Esophagus squamous epithelium (tissue), 5 donors: ENCODE results near the gene RSPO4. TPM values are rescaled to one million over a fixed set of nuclear protein-coding genes. Genes with fewer than 3 reads are reported as not detected.
A peak's percentile ranks its signal among the peaks of the same experiment; 100 is the strongest.

ENCODE experiments used
- DNase-seq: peaks from one replicate; lab custom pipeline; 2025; lab: John Stamatoyannopoulos, UW
- H3K27ac ChIP-seq, 4 donors: fragments of 200-600 bp; sonication (generic); one replicate each; pipeline ENCODE4 v1.5.1; 2016 to 2019; ENCODE audit warnings: mild to moderate bottlenecking in 1 of 4
- H3K27me3 ChIP-seq, 4 donors: fragments of 200-600 bp; sonication (generic); 1 replicate in 3 of 4; 2 replicates in 1 of 4; pipeline versions ENCODE4 v1.5.1 to v1.6.0; 2017 to 2021; ENCODE audit warnings: antibody characterized with exemption in 1 of 4
- H3K36me3 ChIP-seq, 3 donors: fragments of 200-600 bp; sonication (generic); one replicate each; pipeline ENCODE4 v1.5.1; 2016 to 2019
- H3K4me1 ChIP-seq, 3 donors: fragments of 200-600 bp; sonication (generic); one replicate each; pipeline ENCODE4 v1.5.1; 2017 to 2019
- H3K4me3 ChIP-seq, 4 donors: fragments of 200-600 bp; sonication (generic); 1 replicate in 3 of 4; 2 replicates in 1 of 4; pipeline ENCODE4 v1.5.1; 2016 to 2019; ENCODE audit warnings: mild to moderate bottlenecking in 2 of 4, moderate library complexity in 1 of 4
- H3K9me3 ChIP-seq, 3 donors: fragments of 200-600 bp; sonication (generic); one replicate each; pipeline ENCODE4 v1.5.1; 2016 to 2019
- CTCF ChIP-seq, 6 experiments: fragments of 450-650 bp in 4 of 6; fragments of 200-600 bp in 2 of 6; sonication (generic) in 2 of 6; IDR thresholded peaks; one replicate each; pipeline ENCODE4 v1.5.1; 2016 to 2019; ENCODE audit warnings: antibody characterized with exemption in 6 of 6, mild to moderate bottlenecking in 4 of 6, moderate library complexity in 4 of 6
- POLR2A ChIP-seq, 4 donors: fragments of 450-650 bp; IDR thresholded peaks; one replicate each; pipeline ENCODE4 v1.6.1; 2017; ENCODE audit warnings: antibody characterized with exemption in 4 of 4, mild to moderate bottlenecking in 4 of 4, moderate library complexity in 3 of 4
- WGBS, 2 donors: methylation state at CpG; one replicate each; pipeline ENCODE4 v1.1.5; 2018; 5-methylcytosine and 5-hydroxymethylcytosine counted together
- intact Hi-C: fragments of 100-400 bp; cut with DNase I; formaldehyde crosslinking; loops from one replicate; pipeline ENCODE4 v1.15.0; 2022
- total RNA-seq, 4 donors: library from RNA; depleted of rRNA; stranded (reverse); fragments of >200 nt; gene quantifications; one replicate each; pipeline ENCODE4 v1.1.0, GENCODE V29; 2016
- donor health status: DM: yes; HTN: yes; CAD: no.

Gene RSPO4
- total RNA-seq, 4 donors from 2014 or later, result 0.18 to 0.23 (median 0.19) TPM; not detected in 1

GRCh38 chr20:1005452-1006027, 3.4 kb upstream of the RSPO4 start:
- Histone ChIP-seq H3K4me3 (no peak overlapping the region), H3K9me3 (no peaks in the 10 kb centered on the region), H3K4me1 (peaks cover 0 to 15% (median 0%) of the 10 kb centered on the region in 3 donors), H3K36me3 (no peaks in the 10 kb centered on the region), H3K27ac (no peak overlapping the region), H3K27me3 (peaks cover 0 to 53% (median 3%) of the 10 kb centered on the region in 4 donors)
- no peak for DNase-seq
- intact Hi-C loops, result no loop called here
- 0 to 80% methylated on average over 2 to 3 of the region's 5 CpGs for WGBS, 2 donors
- no peak for TF ChIP-seq POLR2A (IDR thresholded peaks at IDR 0.05)
- no peak for TF ChIP-seq CTCF (IDR thresholded peaks at IDR 0.05)

GRCh38 chr20:1003920-1004697, 2.0 kb upstream of the RSPO4 start:
- Histone ChIP-seq H3K27me3 (peaks cover 0 to 67% (median 3%) of the 10 kb centered on the region in 4 donors), H3K27ac (no peak overlapping the region), H3K4me3 (no peak overlapping the region), H3K4me1 (peaks cover 0 to 15% (median 0%) of the 10 kb centered on the region in 3 donors), H3K9me3 (no peaks in the 10 kb centered on the region), H3K36me3 (no peaks in the 10 kb centered on the region)
- no peak for DNase-seq
- WGBS, 2 donors, result 71 to 90% methylated on average over 1 to 2 of the region's 3 CpGs
- TF ChIP-seq POLR2A (IDR thresholded peaks at IDR 0.05), result no peak
- TF ChIP-seq CTCF (IDR thresholded peaks at IDR 0.05), result no peak
- intact Hi-C loops, result no loop called here

- no peak for TF ChIP-seq POLR2A (IDR thresholded peaks at IDR 0.05)
- TF ChIP-seq CTCF (IDR thresholded peaks at IDR 0.05), result no peak
- 23 to 25% methylated on average over 12 of the region's 12 CpGs for WGBS, 2 donors
- Histone ChIP-seq H3K4me3 (peak overlapping the region in 3 of 4 donors; percentile 14 to 48 (median 38)), H3K9me3 (no peaks in the 10 kb centered on the region), H3K36me3 (no peaks in the 10 kb centered on the region), H3K4me1 (peaks cover 0 to 15% (median 0%) of the 10 kb centered on the region in 3 donors), H3K27ac (no peak overlapping the region), H3K27me3 (peaks cover 0 to 78% (median 3%) of the 10 kb centered on the region in 4 donors)
- no peak for DNase-seq
- intact Hi-C loops, result no loop called here
These were observed 811 bp upstream of the RSPO4 start for GRCh38 chr20:1002682-1003561.

GRCh38 chr20:1001116-1001515, 995 bp downstream of the RSPO4 start:
- DNase-seq, result no peak
- 95 to 97% methylated on average over 5 to 7 of the region's 8 CpGs for WGBS, 2 donors
- intact Hi-C loops, result no loop called here
- Histone ChIP-seq H3K4me1 (peaks cover 0 to 15% (median 0%) of the 10 kb centered on the region in 3 donors), H3K9me3 (no peaks in the 10 kb centered on the region), H3K36me3 (no peaks in the 10 kb centered on the region), H3K27me3 (peaks cover 0 to 73% (median 3%) of the 10 kb centered on the region in 4 donors), H3K4me3 (no peak overlapping the region), H3K27ac (no peak overlapping the region)
- no peak for TF ChIP-seq CTCF (IDR thresholded peaks at IDR 0.05)
- no peak for TF ChIP-seq POLR2A (IDR thresholded peaks at IDR 0.05)
